Measurements from ENCODE around the gene TOP3B. TPM values are rescaled to one million over a fixed set of nuclear protein-coding genes. Genes with fewer than 3 reads are reported as not detected.

The TOP3B gene
- total and polyA plus RNA-seq, 9 of the 15 experiments (the other 6 are each of a cell fraction or from before 2014, with no cell fraction given): 3.0 to 188 (median 112) TPM

GRCh38 chr22:21965762-21966288 is 16.8 kb downstream of the TOP3B start:
- no peak overlapping the region for H3K4me3 ChIP-seq
- H3K9me3 ChIP-seq (replicated peaks; ENCODE audit: control insufficient read depth, insufficient read depth, low read depth, low read length): no peaks in the 10 kb centered on the region
- ChIA-PET CTCF (ENCODE audit: low intra/inter-chr PET ratio) (no interaction called here), POLR2A (interaction anchor here (0.6 to 15.7 kb wide), 12 partner anchors 19 to 884 kb away, joined by 3 to 382 read pairs (median 4); partner anchors contain the start of genes PPM1F and TOP3B)
- no peak for ATAC-seq
- H3K4me2 ChIP-seq (ENCODE audit: insufficient read depth, low read length): no peak overlapping the region
- in situ Hi-C loops (cut with MboI): no loop called here
- DNase-seq (ENCODE audit: extremely low read depth in 1 of 4, low spot score in 3 of 4): no peak
- H3K36me3 ChIP-seq (ENCODE audit: control insufficient read depth, insufficient read depth, low read length): peaks cover 95% of the 10 kb centered on the region
- H3K79me2 ChIP-seq (ENCODE audit: control insufficient read depth, insufficient read depth, low read length): no peaks in the 10 kb centered on the region
- WGBS (ENCODE audit: insufficient coverage, low coverage, missing lambda C conversion rate): 84% methylated on average over 6 of the region's 6 CpGs
- peaks cover 0 to 32% of the 10 kb centered on the region in 2 experiments; a peak in 1 of 5 replicates for H3K4me1 ChIP-seq (replicated peaks in 1 of 2; ENCODE audit: control insufficient read depth in 2 of 2, insufficient read depth in 2 of 2, low read length in 2 of 2)
- H3K9me1 ChIP-seq (ENCODE audit: control insufficient read depth, insufficient read depth, low read length): no peaks in the 10 kb centered on the region
- H4K20me1 ChIP-seq (replicated peaks; ENCODE audit: control insufficient read depth, insufficient read depth, low read length): peaks cover 43% of the 10 kb centered on the region
- no peak overlapping the region for H2AFZ ChIP-seq (ENCODE audit: low read depth, low read length)
- no peak overlapping the region for H3K27ac ChIP-seq (ENCODE audit: extremely low read depth, low read depth, low read length)
- FAIRE-seq: no peak
- H3K27me3 ChIP-seq (ENCODE audit: control insufficient read depth in 2 of 2, insufficient read depth in 2 of 2, low read length in 2 of 2): no peaks in the 10 kb centered on the region
- no peak overlapping the region for H3K9ac ChIP-seq (ENCODE audit: insufficient read depth in 1 of 2, low read depth in 2 of 2, low read length in 2 of 2)
- intact Hi-C loops (cut with micrococcal nuclease): no loop called here
- BruUV-seq (replicated peaks): no TSS peak
- TF ChIP-seq MBD2 (IDR thresholded peaks at IDR 0.05; ENCODE audit: borderline replicate concordance, low read depth): no peak
- TF ChIP-seq JUNB (CRISPR knock-in tag; conservative IDR thresholded peaks at IDR 0.05): no peak
- TF ChIP-seq IRF2 (CRISPR knock-in tag; IDR thresholded peaks at IDR 0.05): peak; percentile 17; the same call in 1 of the 2 replicates
- TF ChIP-seq ZMIZ1 (IDR thresholded peaks at IDR 0.05; ENCODE audit: low read depth in 2 of 2, low read length in 2 of 2): no peak
- 0 out of 2 replicates have a peak, but pooled peaks have one; percentile 64 for TF ChIP-seq SMAD2 (IDR thresholded peaks at IDR 0.05; ENCODE audit: low read depth, low read length)
- no peak for TF ChIP-seq STAG1 (CRISPR knock-in tag; IDR thresholded peaks at IDR 0.05; ENCODE audit: borderline replicate concordance)
- TF ChIP-seq ZNF318 (IDR thresholded peaks at IDR 0.05; ENCODE audit: borderline replicate concordance in 1 of 2, low read depth in 1 of 2): no peak
- TF ChIP-seq RBBP5 (IDR thresholded peaks at IDR 0.05; ENCODE audit: borderline replicate concordance, insufficient read depth, low read length, poor library complexity, severe bottlenecking): no peak
